Superior temporal gyrus (tissue), 1 donor: Measurements from ENCODE around the gene MRPS5.
"Not testable (repeated sequence)": the region's sequence is repeated elsewhere in the genome, so short reads cannot be mapped to it uniquely, and the experiment has no call there.

ENCODE experiments used
- DNase-seq: peaks from one replicate; pipeline ENCODE4 v3.0.0-alpha.2; 2016; ENCODE audit errors: extremely low spot score

Gene MRPS5

GRCh38 chr2:95047629-95048510 is 73.7 kb downstream of the MRPS5 start:
- peak; percentile 3 for DNase-seq

- peak; percentile 3 for DNase-seq
Measured at GRCh38 chr2:95046371-95047112, 75.1 kb downstream of the MRPS5 start.

- no peak for DNase-seq
Measured at GRCh38 chr2:95044601-95045000, 77.0 kb downstream of the MRPS5 start.

GRCh38 chr2:95043300-95044093 is 78.1 kb downstream of the MRPS5 start:
- DNase-seq = peak; percentile 92

GRCh38 chr2:95042472-95043271 is 78.9 kb downstream of the MRPS5 start:
- no peak for DNase-seq

- DNase-seq = no peak
Measured at GRCh38 chr2:95041824-95042442, 79.7 kb downstream of the MRPS5 start.

GRCh38 chr2:95041060-95041823 is 80.4 kb downstream of the MRPS5 start:
- no peak for DNase-seq

GRCh38 chr2:95040426-95040825 is 81.2 kb downstream of the MRPS5 start:
- no peak for DNase-seq

GRCh38 chr2:95039978-95040377 is 81.6 kb downstream of the MRPS5 start:
- no peak for DNase-seq

GRCh38 chr2:95039363-95039762 is 82.2 kb downstream of the MRPS5 start:
- no peak for DNase-seq

GRCh38 chr2:95038635-95039298 is 82.8 kb downstream of the MRPS5 start:
- DNase-seq = no peak

GRCh38 chr2:95037841-95038585 is 83.6 kb downstream of the MRPS5 start:
- not testable (repeated sequence) for DNase-seq

- DNase-seq = no peak
Measured at GRCh38 chr2:95037384-95037839, 84.2 kb downstream of the MRPS5 start.

GRCh38 chr2:95036596-95037383 is 84.8 kb downstream of the MRPS5 start:
- DNase-seq = no peak
